Middle frontal gyrus (tissue), 1 donor: ENCODE measurements around the gene ATP8A2.
"Not testable (repeated sequence)": the region's sequence is repeated elsewhere in the genome, so short reads cannot be mapped to it uniquely, and the experiment has no call there.

Source experiments
- DNase-seq: peaks from one replicate; pipeline ENCODE4 v3.0.0-alpha.2; 2015; ENCODE audit warnings: low spot score; ENCODE audit errors: extremely low spot score

Gene ATP8A2

DNA sequence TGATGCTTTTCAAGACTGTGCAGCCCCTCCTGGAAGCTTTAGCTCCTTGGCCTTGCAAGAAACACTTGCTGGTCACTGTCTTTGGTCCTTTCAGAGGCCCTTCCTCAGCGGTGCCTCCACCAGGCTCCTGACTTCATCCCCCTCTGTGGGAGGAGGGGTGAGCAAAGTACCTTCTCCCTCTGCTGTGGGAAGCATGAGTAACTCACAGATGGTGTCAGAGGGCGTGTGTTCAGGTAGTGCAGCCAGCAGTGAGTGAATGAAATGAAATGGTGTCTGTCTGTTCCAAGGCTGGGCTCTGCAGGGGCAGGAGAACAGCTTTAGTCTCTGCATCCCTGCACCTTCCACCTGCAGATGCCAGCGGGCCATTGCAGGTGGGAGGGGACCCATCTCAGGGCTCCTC is 577.1 kb downstream of the ATP8A2 start:
- no peak for DNase-seq

DNA sequence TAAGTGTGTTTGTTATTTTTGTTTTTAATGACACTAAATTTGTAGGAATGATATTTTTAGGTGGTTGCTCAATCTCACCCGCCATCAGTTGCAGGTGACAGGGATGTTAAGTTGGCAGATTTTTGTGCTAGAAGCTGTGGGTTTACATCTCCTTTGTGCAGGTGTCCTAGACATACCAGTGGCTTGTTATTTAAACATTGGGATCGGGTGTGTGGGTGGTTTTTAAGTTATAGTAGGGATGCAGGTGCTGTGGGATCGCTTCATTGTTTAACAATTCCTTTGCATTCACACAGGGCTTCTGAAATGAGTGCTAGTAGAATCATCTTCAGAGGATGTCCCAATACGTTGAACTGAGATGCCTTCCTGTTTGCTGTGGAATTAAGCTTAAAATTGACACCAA is 580.1 kb downstream of the ATP8A2 start:
- DNase-seq, result no peak

DNA sequence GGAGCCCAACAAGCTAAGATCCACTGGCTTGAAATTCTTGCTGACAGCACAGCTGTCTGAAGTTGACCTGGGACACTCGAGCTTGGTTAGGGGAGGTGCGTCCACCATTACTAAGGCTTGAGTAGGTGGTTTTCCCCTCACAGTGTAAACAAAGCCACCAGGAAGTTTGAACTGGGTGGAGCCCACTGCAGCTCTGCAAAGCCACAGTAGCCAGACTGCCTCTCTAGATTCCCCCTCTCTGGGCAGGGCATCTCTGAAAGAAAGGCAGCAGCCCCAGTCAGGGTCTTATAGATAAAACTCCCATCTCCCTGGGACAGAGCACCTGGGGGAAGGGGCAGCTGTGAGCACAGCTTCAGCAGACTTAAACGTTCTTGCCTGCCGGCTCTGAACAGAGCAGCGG is 582.3 kb downstream of the ATP8A2 start:
- DNase-seq, result not testable (repeated sequence)

DNA sequence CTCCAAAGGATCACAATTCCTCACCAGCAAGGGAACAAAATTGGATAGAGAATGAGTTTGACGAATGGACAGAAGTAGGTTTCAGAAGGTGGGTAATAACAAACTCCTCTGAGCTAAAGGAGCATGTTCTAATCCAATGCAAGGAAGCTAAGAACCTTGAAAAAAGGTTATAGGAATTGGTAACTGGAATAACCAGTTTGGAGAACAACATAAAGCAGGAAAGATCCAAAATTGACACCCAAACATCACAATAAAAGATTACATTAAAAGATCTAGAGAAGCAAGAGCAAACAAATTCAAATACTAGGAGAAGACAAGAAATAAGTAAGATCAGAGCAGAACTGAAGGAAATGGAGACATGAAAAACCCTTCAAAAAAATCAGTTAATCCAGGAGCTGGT is 583.2 kb downstream of the ATP8A2 start:
- DNase-seq, result not testable (repeated sequence)

DNA sequence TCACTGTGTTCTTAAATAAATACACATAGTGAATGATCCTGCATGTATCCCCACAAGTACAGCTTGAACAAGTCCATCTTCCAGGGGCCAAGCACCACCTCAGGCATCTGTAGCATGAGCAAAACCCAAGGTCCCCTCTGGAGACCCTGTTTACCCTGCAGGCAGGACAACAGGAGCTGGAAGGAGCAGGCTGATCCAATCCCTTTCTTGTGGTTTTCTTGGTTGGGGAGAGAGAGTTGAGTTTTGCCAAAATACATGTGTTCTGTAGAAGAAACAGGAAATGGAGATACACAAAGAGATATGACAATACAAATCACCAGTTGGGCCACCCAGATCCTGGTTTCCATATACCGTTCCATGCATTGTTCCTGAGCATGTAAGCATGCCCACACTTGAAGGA is 587.2 kb downstream of the ATP8A2 start:
- DNase-seq, result no peak

DNA sequence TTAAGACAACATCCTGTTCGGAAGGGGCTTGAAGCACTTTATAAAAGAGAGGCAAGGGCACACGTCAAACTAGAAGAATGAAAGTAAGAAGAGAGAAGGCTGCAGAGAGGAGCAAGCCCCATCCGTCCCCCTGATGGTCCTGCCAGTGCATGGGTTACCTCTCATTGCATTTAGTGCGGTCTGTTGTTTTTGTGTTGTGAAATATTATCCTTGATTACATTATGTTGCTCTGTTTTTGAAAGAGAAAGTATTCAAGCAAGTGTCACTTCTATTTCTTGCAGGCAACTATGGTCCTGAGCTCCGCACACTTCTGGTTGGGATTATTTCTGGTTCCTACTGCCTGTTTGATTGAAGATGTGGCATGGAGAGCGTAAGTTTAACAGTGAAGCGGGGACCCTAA is 589.5 kb downstream of the ATP8A2 start:
- no peak for DNase-seq

DNA sequence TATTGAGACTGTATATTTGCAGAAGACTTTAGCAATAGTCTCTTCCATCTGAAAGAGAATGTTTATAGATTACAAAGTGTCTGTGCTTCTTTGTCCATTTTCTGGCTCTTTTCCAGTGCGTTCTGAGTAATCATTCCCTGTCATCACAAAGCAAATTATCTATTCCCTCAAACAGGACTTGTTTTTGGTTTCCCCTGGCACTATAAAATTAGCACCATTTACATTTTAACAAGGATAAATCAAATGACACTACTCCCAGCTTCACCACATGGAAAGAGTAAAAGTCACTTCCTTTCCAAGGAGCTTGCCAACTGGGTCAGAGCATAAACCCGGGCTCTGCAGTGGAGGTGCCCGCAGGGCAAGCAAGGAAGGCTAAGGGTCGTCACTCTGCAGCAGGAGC is 591.9 kb downstream of the ATP8A2 start:
- no peak for DNase-seq

DNA sequence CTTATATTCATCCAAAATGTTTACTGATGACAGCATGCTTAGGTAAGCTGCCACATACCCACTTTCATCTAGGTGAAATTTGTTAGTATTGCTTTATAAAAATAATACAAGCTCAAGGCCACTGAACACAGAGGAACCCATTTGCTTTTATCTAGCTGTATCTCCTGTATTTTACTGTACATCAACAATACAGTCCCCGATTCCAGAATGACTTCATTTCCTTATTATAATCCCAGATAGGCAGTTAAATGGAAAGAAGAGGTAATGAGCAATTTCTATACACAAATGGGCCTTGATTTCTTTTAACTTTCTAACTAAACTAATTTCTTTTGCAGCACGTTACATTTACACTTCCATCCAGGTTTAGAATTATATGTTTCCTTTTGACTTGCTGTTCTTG is 593.8 kb downstream of the ATP8A2 start:
- no peak for DNase-seq

DNA sequence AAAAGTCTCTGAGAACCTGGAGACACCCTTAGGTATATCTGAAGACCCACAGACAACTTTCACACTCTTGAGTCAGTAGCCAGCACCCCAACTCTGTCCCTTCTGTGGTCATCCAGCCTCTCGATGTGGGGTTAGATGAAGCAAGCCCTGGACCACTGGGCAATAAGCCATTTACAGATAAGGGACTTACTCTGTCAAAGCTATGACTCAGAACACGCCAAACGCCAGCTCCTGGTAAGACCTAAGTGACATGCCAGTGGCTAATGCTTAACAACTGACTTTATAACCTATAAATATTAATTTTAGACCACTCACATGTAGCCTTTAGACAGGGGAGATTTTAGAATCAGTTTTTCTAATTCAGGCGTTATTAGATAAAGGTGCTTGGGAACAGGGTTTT is 594.3 kb downstream of the ATP8A2 start:
- no peak for DNase-seq

DNA sequence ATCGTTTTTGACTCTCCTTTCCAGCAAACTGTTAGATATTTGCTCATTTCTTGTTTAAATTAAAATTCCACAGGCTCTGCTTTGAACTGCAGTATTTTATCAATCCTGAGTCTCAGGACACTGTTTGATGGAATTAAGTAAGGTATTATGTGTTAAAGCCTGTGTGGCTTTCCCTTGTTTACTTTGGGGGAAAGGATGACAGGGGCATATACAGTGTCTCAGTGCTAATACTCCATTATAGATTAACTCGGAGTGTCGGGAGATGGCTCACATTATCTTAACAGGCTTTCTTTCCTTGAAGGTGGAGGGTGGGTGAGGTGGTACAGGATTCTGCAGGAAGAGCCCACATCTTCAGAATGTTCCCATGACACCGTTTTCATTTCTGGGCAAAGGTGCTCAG is 595.4 kb downstream of the ATP8A2 start:
- no peak for DNase-seq

DNA sequence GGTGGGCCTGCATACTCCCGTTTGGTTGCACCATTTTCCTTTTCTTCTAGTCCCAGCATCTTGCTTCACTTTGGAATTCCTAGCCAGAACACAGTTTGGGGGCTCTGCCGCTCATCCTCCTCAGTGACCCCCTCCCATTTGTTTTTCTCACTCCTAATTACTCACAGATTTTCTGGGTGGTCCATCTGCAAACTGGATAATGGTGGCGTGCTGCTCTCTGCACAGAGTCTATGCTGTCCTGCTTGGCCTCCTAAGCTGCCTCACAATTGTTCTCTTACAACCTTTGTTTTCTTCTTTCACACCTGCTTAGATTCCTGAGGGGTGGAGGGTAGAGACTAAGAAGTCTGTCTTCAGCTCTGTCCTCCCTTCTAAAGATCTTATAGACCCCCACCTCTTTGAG is 599.3 kb downstream of the ATP8A2 start:
- DNase-seq, result no peak

DNA sequence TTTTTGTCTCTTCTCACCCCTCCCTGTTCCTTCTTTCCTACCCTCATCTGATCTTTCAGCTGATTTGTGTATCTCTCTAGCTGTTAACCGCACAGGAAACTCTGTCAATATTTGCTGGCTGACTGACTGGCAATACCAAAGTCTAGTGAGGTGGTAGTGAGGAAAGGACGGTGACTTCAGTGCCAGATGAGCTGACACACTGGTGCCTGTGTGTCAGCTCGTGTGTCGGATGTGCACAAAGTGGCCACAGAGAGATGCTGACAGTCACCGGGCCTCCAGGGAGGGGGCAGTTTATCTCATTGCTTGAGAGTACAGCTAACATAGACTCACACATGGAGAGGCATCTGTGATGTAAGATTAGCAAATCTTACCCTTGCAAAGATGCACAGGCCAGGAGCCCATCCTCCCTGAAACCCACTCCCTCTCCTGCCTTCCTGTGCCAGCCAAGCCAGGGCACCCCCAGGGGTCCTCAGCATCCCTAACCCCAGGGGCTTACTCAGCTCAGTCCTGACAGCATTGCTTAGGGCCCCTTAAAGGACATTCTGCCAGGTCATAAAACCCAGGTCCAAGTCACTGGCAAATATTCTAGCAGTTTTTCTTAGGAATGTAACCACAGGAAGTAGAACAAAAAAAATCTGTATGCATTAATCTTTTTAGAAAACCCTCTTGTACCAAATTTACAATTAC is 599.8 kb downstream of the ATP8A2 start:
- DNase-seq, result no peak

DNA sequence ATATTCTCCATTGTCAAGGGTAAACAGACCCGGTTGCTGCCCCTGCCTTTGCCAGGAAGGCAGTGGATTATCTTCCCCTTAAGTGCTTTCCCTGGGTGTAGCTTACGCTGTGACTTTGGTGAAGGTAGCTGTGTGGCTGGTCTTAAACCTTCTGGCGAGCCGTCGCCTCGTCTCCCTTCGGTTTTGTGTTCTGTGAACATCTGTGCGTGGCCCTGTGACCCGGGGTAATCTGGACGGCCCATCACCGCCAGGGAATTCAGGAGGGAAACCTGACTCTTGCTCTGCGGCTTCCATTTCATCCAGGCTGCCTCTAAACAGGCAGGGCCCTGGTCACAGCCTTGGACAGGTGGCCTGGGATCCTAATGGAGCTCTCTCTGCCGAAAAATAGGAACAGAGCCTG is 601.3 kb downstream of the ATP8A2 start:
- DNase-seq, result no peak

DNA sequence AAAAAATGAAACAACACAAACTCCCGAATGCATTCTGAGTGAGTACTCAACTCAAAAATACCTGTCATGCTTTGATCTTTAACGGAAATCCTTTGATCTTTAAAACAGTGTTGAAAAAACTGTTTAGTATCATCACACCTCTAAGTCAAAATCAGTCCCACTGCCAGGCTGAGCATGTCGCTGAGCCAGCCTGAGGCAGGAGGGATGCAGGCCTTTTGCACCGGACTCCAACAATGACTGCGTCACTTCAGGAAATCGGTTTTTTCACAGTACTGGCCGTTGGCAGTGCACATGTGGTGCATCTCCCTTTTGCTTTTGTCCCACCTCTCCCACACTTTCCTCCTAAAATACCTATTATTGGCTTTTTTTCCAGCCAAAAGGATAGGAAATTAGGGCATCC is 601.8 kb downstream of the ATP8A2 start:
- DNase-seq, result no peak

DNA sequence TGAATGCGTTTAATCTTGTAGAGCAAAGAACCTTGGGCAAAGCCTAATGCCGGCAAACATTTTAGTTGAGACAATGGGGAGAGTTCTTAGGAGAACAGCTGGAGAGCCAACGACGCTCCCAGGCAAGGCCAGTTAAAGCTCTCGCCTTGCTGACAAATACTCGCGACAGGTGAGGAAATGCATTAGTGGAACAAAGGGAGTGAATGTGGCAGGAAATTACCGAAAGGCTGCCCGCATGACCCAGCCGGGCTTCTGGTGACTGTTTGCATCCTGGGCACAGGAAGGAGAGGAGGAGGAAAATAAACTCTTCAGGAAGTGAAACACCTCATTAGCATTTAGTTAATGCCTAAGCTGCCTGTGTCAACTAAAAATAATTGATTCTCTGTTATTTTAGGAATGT is 605.4 kb downstream of the ATP8A2 start:
- no peak for DNase-seq

DNA sequence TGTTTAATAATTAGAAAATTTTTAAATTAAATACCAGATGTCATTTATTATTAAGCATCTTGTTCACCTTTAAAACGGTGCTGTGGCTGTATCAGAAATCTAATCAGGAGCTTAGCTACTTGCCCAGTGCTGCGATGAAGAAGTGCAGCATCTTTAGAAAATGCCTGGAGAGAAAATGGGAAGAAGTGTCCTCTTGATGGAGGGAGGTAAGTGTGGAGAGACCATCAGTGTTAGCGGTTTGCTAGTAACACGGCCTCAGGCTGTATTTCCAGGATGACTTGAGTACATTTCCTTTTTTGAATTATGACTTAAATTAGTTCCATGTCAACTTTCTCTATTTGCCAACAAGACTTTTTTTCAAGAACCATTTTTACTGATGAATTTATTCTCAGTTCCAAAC is 605.9 kb downstream of the ATP8A2 start:
- no peak for DNase-seq

DNA sequence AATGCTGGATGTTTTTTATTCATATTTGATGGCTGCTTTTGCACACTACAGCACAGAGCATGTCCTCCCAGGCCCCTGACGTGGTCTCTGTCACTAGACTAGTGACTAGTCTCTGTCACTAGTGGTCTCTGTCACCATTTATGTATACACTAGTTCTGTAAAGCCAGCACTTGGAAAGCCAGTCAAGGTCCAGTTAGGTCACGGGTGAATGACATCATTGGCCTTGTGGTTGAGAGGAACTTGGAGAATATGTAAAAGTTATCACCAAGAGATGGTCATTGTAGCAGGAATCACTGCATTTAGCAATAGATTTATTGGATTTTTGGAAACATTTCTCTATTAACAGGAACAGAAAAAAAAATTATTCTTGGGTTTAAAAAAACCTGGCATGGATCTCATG is 607.2 kb downstream of the ATP8A2 start:
- DNase-seq, result no peak

DNA sequence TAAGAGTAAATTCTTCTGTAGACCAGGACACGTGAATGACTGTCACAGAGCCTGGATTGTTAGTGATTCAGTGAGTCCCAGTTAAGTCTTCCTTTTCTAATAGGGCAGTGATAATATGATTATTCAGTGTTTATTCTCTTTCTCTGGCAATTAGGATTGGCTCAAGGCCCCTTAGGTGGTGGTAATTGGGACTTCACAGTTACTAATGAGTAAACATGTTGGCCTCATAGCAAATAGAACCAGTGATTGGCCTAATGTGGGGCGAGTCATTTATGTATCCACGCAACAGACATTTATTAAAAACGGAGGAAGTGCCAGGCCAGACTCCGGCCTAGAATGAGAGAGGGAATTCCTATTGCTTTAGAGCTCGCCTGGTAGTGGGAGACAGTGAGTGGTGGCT is 607.6 kb downstream of the ATP8A2 start:
- DNase-seq, result no peak

DNA sequence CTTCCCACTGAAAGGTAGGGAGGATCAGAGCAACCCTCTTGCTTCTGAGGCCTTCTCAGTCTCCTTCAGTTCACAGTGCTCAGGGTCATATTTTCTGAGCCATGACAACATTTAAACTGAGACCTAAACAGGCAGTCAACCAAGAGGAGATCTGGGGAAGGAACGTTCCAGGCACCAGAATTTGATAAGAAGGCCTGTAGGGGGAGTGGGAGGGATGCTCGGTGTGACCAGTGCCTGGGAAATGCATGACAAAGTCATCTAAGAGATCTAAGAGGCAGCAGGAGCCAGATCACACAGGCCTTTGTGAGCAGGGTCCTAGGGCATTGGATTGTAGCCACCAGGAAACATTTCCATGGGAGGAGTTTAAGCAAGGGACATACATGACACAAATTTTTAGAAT is 608.5 kb downstream of the ATP8A2 start:
- no peak for DNase-seq

DNA sequence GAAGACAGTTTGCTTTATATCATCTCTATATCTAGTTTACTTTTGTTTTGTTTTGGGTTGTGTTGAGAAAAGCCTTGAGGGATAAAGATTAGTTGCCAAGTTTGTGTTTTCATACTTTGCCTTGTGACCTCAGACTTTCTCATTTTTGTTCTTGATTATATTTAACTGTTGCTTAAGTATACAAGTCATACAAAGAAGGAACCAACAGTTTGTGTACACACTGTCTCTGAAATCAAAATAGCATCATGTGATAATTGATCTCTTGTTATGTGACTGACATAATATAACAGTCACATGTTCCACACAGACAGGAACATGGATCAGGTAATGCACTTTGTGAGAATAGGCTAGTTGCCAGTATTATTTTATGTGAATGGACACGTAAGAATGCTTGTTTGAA is 609.3 kb downstream of the ATP8A2 start:
- no peak for DNase-seq

DNA sequence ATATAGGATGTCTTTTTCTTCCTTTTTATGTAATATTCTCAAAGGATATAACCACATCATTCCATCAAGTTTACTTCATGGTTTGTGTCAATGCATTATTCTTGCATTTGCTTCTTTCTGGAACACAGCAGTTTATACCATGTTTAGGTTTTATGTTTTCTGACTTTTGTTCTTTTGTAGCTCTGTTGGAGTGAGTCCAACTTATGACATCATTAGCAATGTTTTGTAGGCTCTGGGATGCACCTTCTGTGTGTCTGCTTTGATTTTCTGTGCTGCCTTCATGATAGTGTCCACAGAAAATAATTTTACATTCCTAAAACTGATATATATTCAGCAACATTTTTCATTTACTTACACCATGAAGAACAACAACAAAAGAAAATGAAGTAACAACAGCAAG is 611.1 kb downstream of the ATP8A2 start:
- no peak for DNase-seq

DNA sequence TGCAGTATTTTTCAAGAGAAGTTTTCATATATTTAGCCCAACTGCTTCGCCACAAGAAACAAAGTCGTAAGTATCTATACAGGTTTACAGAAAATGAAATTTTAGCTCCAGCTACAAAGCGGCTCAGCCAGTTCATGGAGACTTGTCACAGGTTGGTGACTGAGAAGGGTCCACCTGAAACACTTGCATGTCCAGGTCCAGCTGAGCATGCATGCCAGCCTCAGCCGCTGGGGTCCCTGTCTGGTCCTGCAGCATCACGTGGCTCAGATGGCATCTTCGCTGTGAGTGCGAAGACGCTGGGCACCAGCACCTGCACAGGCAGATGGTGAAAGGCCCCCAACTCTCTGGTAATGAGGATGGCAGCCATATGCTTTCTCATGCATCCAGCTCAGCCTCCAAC is 616.2 kb downstream of the ATP8A2 start:
- DNase-seq, result no peak

DNA sequence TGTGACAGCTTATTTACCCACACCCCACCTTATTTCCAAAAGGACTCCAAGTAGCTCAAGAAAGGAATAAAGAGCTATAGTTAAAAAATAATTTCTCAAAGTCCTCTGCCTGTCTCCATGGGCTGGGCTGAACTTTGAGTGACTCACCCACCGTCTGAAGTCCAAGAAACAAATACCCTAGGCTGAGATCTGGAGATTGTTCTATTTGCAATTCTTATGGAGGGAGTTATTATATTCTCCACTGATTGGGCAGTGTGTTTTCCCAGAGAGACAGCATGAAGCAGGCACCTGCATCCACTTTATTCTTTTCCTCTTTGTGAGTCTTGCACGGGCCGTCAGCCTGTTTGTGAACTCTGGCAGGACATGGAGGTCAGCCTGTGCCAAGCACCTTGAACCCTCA is 616.9 kb downstream of the ATP8A2 start:
- no peak for DNase-seq

DNA sequence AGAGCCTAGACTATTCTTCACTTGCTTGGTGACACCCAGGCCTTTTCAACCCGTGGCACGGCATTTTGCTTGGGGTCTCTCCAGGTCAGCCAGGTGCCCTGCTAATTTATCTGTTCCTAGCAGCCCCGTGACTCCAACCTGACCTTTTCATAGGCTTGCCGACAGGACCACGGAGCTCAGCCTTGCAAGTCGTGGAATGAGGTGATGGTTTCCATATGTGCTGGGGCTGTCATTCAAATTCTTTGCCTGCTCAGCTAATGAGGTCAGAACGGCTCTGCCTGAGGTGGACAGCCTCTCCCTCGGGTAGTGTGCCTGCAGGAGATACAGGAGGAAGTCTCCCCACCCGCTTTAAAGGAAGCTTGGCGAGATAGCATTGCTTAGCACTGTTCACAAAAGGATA is 619.0 kb downstream of the ATP8A2 start:
- DNase-seq, result no peak
